Adrenal gland (tissue), 12 donors: Measurements from ENCODE around the gene SRSF10. TPM values are rescaled to one million over a fixed set of nuclear protein-coding genes. Genes with fewer than 3 reads are reported as not detected.
"Not testable (repeated sequence)": the region's sequence is repeated elsewhere in the genome, so short reads cannot be mapped to it uniquely, and the experiment has no call there.

ENCODE experiments used
- DNase-seq, 7 donors: peaks; one replicate each; pipeline ENCODE4 v3.0.0-alpha.2; 2019 to 2020
- H3K27ac ChIP-seq, 5 donors: fragments of 200-600 bp; sonication (generic) in 4 of 5; 1 replicate in 3 of 5; 2 replicates in 2 of 5; pipeline versions ENCODE4 v1.5.1 to v1.8.0; 2016 to 2020; ENCODE audit warnings: mild to moderate bottlenecking in 1 of 5
- H3K27me3 ChIP-seq: fragments of 200-600 bp; 2 replicates; pipeline ENCODE4 v1.8.0; 2021
- H3K36me3 ChIP-seq, 2 donors: fragments of 200-600 bp; replicated peaks in 1 of 2; 1 replicate in 1 of 2; 2 replicates in 1 of 2; pipeline versions ENCODE4 v1.5.1 to v1.8.0; 2018 to 2022
- H3K4me1 ChIP-seq, 2 donors: fragments of 200-600 bp; replicated peaks in 1 of 2; 1 replicate in 1 of 2; 2 replicates in 1 of 2; pipeline versions ENCODE4 v1.5.1 to v1.8.0; 2018 to 2021
- H3K4me3 ChIP-seq, 4 donors: fragments of 200-600 bp; sonication (generic) in 3 of 4; one replicate each; pipeline ENCODE4 v1.5.1; 2016 to 2018
- H3K9me3 ChIP-seq, 3 donors: fragments of 200-600 bp; sonication (generic) in 1 of 3; replicated peaks in 1 of 3; 1 replicate in 2 of 3; 2 replicates in 1 of 3; pipeline versions ENCODE4 v1.5.1 to v1.8.0; 2016 to 2021
- POLR2A ChIP-seq, 2 donors: fragments of 450-650 bp; IDR thresholded peaks; one replicate each; pipeline ENCODE4 v1.6.1; 2017; ENCODE audit warnings: antibody characterized with exemption in 2 of 2, mild to moderate bottlenecking in 2 of 2, moderate library complexity in 1 of 2
- WGBS, 4 donors: extraction: QIAGEN DNeasy Blood & Tissue Kit in 2 of 4; methylation state at CpG; one replicate each; pipeline versions ENCODE4 v1.1.5 to v1.1.7; 2013 to 2017; 5-methylcytosine and 5-hydroxymethylcytosine counted together
- intact Hi-C, 2 donors: fragments of 100-400 bp; cut with DNase I; formaldehyde crosslinking; loops; one replicate each; pipeline versions ENCODE4 v1.14.1 to v1.15.0; 2022 to 2023
- polyA plus RNA-seq, 3 donors: library from polyadenylated mRNA; stranded (reverse); fragments of 200-250 nt in 2 of 3; fragments of 350-450 nt in 1 of 3; fragmentation: Illumina TruSeq in 1 of 3; extraction: RNeasy Lipid Tissue Mini Kit (QIAGEN cat#74804) in 1 of 3; gene quantifications; one replicate each; pipeline ENCODE4 v1.2.3, GENCODE V29; 2013 to 2014
- total RNA-seq, 9 donors: library from RNA; depleted of rRNA in 4 of 9; stranded (reverse); fragments of >200 nt in 4 of 9; fragments of 120-200 nt in 1 of 9; fragmentation: NEBNext Ultra II Directional in 1 of 9; extraction: Animal tissue kit (Norgen Biotek cat#: 25700) in 1 of 9; gene quantifications; one replicate each; pipeline versions ENCODE4 v1.1.0 to v1.2.4, GENCODE V29; 2013 to 2023
- TF ChIP-seq, protein P1 (sequence below), 6 experiments: fragments of 450-650 bp in 4 of 6; fragments of 200-600 bp in 2 of 6; sonication (generic) in 1 of 6; IDR thresholded peaks; 1 replicate in 5 of 6; 2 replicates in 1 of 6; pipeline versions ENCODE4 v1.5.1 to v1.8.0; 2016 to 2021; ENCODE audit warnings: antibody characterized with exemption in 6 of 6, mild to moderate bottlenecking in 2 of 6, moderate library complexity in 1 of 6
- donor health status: healthy with polysubstance abuse.
- donor health status: Bipolar disorder and iron deficiency.
- donor health status: DM: yes; HTN: yes; CAD: no.
- donor health status: DM: no; HTN: no; CAD: no.
- donor health status: DM: no; HTN: no; CAD: no.
- donor health status: DM: yes; HTN: yes; CAD: no.

The SRSF10 gene
- total and polyA plus RNA-seq, 12 donors = 65.8 to 190 (median 105) TPM

DNA sequence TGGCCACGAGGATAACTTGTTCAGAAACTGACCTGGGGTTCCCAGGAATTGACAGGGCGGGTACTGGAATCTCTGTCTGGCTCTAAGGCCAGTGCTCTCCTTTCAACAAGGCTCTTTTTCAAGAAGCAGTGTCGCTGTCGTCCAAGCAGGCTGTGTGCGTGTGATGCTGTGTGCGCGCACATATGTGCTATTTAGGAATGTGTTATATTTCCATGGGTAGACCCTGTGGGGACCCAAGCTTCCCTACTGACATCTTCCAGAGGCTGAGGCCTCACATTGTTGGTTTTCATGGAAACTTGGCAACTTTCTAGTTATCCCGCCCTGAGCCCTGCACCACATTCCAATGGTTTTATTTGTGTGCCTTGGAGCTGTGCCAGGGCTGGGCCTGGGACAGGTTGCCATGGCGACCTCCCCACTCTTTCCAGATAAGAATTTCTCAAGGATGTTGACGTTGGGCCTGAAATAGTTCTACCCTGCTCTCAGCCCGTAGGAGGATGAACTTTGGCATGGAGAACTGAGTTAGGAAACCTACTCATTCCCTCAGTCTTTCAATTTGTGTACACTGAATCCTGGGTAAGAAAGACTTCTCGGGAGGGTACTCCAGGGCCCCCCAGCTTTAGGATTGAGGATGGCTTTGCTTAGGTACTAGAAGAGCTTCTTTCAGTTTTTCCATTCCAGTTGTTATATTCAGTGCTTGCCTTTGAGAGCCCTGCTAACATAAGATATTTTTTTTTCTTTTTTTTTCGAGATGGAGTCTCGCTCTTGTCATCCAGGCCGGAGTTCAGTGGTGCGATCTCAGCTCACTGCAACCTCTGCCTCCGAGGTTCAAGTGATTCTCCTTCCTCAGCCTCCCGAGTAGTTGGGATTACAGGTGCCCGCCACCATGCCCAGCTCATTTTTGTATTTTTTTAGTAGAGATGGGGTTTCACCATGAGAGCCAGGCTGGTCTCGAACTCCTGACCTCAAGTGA, 38.8 kb upstream of the SRSF10 start:
- H3K27me3 ChIP-seq = no peaks in the 10 kb centered on the region
- intact Hi-C loops = no loop called here
- no peaks in the 10 kb centered on the region for H3K9me3 ChIP-seq
- TF ChIP-seq, protein P1, sequence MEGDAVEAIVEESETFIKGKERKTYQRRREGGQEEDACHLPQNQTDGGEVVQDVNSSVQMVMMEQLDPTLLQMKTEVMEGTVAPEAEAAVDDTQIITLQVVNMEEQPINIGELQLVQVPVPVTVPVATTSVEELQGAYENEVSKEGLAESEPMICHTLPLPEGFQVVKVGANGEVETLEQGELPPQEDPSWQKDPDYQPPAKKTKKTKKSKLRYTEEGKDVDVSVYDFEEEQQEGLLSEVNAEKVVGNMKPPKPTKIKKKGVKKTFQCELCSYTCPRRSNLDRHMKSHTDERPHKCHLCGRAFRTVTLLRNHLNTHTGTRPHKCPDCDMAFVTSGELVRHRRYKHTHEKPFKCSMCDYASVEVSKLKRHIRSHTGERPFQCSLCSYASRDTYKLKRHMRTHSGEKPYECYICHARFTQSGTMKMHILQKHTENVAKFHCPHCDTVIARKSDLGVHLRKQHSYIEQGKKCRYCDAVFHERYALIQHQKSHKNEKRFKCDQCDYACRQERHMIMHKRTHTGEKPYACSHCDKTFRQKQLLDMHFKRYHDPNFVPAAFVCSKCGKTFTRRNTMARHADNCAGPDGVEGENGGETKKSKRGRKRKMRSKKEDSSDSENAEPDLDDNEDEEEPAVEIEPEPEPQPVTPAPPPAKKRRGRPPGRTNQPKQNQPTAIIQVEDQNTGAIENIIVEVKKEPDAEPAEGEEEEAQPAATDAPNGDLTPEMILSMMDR (IDR thresholded peaks at IDR 0.05) = peak in 1 of 6 experiments; percentile 12
- TF ChIP-seq POLR2A (IDR thresholded peaks at IDR 0.05) = peak in 1 of 2 donors; percentile 71
- 26 to 37% (median 34%) methylated on average over 18 to 20 of the region's 20 CpGs for WGBS, 4 donors
- DNase-seq = peak; percentile 97 to 100 (median 99)
- H3K27ac ChIP-seq = peak overlapping the region; percentile 82 to 94 (median 92)
- H3K4me3 ChIP-seq = peak overlapping the region in 1 of 4 donors; percentile 22
- no peaks in the 10 kb centered on the region for H3K36me3 ChIP-seq
- peaks cover 28 to 44% of the 10 kb centered on the region in 2 donors for H3K4me1 ChIP-seq

DNA sequence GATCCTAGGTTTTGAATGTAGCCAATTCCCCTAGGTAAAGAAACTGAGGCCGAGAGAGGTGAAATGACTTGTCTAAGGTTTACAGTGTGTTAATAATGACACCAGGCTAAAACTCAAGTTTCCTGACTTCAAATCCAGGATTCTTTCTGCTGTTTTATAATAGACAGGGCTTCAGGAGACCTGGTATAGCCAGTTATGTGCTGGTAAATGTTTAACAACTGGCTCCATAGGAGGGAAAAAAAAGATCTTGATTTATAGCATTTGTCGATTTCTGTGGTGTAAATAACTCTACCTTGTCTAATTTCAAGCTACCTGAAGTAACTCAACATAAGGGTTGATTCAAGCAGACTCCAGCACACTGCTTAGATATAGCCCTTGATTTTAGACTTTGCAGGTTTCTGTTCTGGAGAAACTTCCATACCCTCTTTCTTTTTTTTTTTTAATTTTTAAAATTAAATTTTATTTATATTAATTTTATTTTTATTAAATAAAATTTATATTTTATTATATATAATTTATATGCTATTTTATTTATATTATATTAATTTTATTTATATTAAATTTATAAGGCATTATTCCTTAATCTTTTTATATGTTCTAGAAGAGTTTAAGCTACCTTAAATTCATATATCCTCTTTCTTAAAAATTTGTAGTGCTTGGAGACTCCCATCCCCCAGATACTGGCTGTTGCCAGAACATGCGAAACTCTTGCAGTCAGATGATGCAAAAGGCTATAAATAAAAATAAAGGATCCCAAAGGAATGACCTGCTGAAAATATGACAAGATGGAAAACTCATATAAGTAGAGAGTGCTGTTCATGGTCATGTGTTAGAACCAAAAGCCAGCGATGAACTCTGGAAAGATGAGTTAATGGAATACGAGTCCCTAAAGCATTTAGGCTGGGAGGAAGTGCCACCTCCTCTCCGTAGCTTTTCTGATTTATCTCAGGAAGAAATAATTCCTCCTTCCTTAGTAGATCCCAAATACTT, 35.4 kb upstream of the SRSF10 start:
- 40 to 60% (median 45%) methylated on average over 6 of the region's 6 CpGs for WGBS, 4 donors
- Histone ChIP-seq H3K9me3 (no peaks in the 10 kb centered on the region), H3K4me3 (no peak overlapping the region), H3K27ac (peak overlapping the region in 3 of 5 donors; percentile 15 to 60 (median 36)), H3K36me3 (no peaks in the 10 kb centered on the region), H3K4me1 (peaks cover 20 to 27% of the 10 kb centered on the region in 2 donors), H3K27me3 (no peaks in the 10 kb centered on the region)
- DNase-seq = peak in 1 of 7 donors; percentile 19
- intact Hi-C loops = no loop called here
- TF ChIP-seq POLR2A (IDR thresholded peaks at IDR 0.05) = peak in 1 of 2 donors; percentile 35
- TF ChIP-seq, protein P1 (IDR thresholded peaks at IDR 0.05) = no peak

DNA sequence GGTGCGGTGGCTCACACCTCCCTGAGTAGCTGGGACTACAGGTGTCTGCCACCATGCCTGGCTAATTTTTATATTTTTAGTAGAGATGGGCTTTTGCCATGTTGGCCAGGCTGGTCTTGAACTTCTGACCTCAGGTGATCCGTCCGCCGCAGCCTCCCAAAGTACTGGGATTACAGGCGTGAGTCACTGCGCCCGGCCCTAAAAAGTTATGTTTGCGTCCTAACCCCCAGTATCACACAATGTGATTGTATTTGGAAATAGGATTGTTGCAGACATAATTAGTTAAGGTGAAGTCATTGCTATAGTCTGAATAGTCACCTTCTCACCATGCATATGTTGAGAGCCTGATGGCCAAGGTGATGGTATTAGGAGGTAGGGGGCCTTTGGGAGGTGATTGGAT, 32.8 kb upstream of the SRSF10 start:
- H3K4me3 ChIP-seq, H3K27ac ChIP-seq, DNase-seq, H3K27me3 ChIP-seq, H3K9me3 ChIP-seq, H3K36me3 ChIP-seq, intact Hi-C loops: not testable (repeated sequence)
- H3K4me1 ChIP-seq = peaks cover 6 to 12% of the 10 kb centered on the region in 2 donors
- 90 to 97% (median 93%) methylated on average over 8 of the region's 8 CpGs for WGBS, 4 donors

DNA sequence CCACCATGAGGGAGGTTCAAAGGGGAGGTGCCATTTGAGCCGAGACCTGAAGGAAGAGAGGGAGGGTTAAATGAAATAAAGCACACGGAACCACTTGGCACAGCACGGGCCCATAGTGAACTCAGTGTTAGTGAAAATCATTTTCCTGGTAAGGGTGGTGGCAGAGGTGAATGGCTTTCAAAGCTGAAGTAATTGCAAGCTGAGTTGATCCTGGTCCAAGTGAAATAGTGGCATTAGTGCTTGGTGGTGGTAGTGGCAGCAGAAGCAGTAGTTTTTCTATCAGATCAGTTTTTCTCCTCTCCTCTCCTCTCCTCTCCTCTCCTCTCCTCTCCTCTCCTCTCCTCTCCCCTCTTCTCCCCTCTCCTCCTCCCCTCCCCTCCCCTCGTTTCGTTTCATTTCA, 30.5 kb upstream of the SRSF10 start:
- Histone ChIP-seq H3K27ac (no peak overlapping the region), H3K4me1 (peaks cover 0 to 3% of the 10 kb centered on the region in 2 donors), H3K9me3 (no peaks in the 10 kb centered on the region), H3K27me3 (no peaks in the 10 kb centered on the region), H3K4me3 (no peak overlapping the region), H3K36me3 (no peaks in the 10 kb centered on the region)
- 67 to 82% (median 81%) methylated on average over 3 of the region's 5 CpGs for WGBS, 4 donors
- intact Hi-C loops = no loop called here
- DNase-seq = no peak
- TF ChIP-seq POLR2A (IDR thresholded peaks at IDR 0.05) = no peak
- TF ChIP-seq, protein P1 (IDR thresholded peaks at IDR 0.05) = no peak
